Activated CD8-positive, alpha-beta memory T cell treated with anti-CD3 and anti-CD28 coated beads for 48 hours (primary cell): ENCODE results near the gene FAM117B.
"Not testable (repeated sequence)": the region's sequence is repeated elsewhere in the genome, so short reads cannot be mapped to it uniquely, and the experiment has no call there.

ENCODE experiments used
- DNase-seq, 3 experiments: peaks; one replicate each; pipeline ENCODE4 v3.0.0-alpha.2; 2020; ENCODE audit warnings: low read depth in 2 of 3, low spot score in 2 of 3

FAM117B gene

DNA sequence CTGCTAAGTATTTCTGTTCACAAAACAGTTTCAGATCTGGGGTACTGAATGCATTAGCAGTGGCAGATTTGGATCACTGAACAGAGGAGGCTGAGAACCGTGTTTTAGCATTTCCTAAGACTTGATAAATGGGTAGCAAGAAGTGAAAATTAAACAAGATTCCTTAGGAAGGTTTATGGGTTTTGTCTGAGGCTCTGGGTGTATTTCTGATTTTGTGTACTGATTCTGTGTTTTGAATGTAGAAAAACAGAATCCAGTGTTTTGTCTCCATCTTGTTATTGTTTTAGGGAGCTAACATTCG is 1.4 kb downstream of the FAM117B start:
- DNase-seq: no peak

DNA sequence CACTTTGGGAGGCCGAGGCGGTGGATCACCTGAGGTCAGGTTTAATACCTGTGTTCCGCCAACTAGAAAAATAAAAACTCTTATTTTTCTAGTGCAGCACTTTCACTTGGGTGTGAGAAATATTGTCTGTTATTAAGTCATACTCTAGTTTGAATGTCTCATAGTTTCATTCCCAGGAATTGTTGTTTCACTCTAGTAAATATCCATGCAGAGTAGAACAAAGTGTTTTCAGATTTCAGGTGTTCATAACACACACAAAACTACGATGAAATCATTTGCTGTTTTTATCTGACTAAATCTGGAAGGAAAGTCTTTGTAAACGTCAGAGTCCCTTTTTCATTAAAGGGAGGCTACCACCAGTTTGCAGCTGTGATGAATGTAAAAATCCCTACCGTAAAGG is 4.0 kb downstream of the FAM117B start:
- DNase-seq: no peak

DNA sequence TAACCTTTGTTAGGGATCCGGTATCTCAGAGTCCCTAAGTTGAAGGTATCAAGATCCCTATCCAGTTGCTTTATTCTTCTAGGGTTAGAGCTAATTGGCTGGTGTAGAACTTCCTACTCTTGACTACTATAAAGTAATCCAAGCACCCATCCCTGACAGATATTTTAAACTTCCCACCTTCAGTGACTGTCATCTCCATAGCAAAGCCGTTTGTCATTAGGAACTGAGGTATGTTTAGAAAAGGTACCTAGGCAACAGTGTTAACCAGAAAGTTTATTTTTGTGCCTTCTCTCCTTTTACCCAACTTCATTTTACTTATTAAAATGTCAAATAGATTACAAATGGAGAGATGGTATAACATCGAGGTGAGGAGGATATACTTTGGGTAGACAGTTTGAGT is 4.5 kb downstream of the FAM117B start:
- no peak for DNase-seq

DNA sequence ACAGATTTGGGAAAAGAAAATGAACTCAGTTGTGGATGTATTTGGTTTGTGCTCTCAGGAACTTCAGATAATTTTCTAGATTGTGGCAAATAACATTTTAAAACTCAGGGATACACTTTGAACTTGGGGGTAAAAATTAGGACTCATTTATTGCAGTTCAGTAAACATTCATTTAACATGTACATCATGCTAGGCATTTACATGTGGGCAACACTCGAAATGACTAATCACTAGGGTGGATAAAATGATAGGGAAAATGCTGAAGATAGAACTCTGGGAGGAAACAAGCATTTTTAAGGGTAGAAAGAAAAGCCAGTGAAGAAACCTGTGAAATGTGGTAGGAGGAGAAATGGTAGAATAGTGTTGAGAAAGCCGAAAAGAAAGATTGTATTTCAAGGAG is 7.8 kb downstream of the FAM117B start:
- no peak for DNase-seq

DNA sequence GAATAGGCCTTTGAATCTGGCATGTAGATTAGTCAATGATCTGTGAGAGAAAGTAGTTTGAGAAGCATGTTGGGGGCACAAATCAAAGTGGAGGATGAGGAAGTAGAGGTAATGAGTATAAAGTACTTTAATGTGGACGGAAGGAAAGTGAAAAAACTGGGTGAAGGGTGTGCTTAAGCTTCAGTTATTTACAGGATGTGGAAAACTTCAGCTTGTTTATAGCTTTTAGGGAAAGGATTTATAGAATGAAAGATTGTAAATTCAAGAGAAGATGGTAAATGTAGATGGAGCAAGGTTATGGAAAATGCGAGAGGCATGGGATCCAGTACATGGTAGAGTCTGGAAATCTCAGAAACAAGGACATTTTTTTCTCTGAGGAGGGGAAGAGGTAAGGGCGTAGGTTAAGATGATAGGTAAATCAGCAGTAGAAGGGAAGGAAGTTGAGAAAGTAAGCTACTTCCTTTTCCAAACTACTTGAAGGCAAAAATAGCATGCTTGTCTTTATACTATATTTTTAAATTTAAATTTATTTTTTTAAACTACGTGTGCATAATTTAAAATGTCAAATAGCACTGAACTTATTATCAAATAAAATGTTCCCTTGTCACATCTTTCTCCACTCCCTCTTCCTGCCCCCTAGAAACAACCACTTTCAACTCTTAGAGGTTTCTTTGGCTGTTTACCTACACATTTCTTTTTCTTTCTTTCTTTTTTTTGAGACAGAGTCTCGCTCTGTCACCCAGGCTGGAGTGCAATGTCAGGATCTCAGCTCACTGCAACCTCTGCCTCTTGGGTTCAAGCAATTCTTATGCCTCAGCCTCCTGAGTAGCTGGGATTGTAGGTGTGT is 8.5 kb downstream of the FAM117B start:
- DNase-seq: no peak

DNA sequence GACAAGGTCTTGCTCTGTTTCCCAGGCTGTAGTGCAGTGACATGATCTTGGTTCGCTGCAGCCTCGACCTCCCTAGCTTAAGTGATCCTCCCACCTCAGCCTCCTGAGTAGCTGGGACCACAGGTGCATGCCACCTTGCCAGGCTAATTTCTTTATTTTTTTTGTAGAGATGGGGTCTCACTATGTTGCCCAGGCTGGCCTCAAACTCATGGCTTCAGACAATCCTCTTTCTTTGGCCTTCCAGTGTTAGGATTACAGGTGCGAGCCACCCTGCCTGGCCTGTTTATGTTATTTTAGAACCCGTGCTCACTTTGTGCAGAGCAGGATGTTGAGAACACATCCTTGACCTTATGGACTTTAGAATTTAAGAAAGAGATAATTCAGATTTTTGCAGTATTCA is 17.4 kb downstream of the FAM117B start:
- no peak for DNase-seq

DNA sequence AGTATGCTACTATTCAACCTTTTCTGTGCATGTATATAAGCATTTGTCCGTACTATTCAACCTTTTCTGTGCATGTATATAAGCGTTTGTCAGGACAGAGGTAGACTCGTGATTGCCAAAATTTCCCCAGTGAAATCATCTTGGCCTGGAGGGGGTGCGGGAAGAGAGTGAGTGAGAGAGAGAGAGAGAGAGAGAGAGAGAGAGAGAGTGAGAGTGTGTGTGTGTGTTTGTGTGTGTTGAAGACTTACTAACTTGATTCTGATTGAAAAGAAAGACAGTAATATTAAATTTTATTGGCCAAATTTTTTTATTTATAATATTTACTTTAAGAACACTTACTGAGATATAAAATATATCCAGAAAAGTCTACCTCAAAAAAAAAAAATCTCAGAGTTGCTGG is 19.1 kb downstream of the FAM117B start:
- DNase-seq: no peak

DNA sequence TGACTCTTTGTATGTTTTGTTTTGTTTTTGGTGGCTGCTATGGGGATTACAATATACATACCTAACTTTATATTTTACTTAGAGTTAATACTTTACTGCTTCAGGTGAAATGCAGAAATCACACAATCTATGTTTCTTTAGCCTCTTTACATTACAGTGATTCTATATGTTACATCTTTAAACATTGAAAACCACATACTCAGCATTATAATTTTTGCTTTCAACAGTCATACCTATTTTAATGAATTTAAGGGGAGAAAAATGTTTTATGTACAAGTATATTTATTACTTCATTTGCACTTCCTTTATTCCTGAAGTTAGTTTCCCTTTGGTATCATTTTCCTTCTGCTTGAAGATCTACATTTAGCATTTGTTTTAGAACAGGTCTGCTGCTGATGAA is 23.1 kb downstream of the FAM117B start:
- DNase-seq: no peak

DNA sequence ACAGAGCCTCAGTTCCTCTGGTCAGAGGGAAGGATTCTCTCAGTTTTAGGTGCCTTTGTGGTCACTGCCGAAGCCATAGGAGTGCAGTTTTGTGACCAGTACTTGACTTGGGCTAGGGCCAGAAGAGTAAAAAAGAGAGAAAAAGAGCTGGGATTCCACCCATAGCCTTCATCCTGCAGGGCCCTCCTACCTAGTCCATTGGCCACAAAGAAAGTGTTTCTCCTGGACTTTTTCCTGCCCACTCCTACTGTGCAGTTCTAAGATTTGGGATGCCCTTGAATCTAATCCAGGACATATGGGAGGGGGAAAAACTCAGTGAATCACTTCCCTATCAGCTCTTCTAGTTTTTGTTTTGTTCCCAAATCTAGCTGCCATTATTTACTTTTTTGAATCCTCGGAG is 26.0 kb downstream of the FAM117B start:
- no peak for DNase-seq

DNA sequence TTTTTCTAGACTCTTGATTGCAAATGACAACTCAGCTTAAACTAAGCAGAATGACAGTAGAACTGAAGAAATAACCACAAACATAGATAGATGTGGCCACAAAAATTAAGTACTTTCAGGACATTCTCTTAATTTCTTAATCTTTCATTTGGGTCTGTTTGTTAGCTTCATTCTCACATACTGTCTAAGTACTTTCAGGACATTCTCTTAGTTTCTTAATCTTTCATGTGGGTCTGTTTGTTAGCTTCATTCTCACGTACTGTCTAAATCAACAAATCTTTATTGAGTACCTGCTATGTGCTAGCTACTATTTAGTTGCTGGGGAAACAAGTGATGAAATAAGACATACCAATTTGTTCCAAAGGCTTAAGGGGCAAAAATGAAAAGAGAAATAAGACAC is 35.1 kb downstream of the FAM117B start:
- DNase-seq: no peak

DNA sequence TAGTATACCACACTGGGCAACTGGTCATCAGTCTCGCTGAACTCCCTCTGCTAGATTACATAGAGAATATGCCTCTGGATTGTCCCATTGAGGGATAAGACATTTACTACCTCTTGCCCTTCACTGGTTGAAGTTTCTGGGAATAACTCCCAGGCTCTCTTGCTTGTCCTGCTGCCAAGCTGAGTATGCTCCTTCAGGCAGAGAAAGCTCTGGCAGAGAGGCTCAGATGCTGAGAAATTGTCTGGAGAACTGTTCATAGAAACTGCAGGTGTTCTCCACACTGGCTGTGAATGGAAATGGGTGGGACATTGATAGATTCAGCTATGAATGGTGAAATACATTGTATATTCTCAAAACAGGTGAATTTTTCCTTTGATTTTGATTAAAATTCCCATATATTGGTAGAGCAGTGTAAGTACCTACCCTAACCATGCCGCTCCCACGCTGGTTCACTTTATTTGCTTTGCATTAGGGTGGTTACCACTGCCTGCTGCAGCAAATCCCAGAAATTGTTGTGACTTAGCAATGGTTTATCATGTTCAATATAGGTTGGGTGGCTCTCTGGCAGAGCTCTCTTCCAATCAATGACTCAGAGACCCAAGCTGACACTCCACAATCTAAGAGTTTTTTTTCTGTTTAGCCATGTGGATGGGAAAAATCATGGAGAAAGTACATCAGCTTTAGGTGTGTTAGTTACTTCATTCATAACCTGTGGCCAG is 36.7 kb downstream of the FAM117B start:
- DNase-seq: no peak

DNA sequence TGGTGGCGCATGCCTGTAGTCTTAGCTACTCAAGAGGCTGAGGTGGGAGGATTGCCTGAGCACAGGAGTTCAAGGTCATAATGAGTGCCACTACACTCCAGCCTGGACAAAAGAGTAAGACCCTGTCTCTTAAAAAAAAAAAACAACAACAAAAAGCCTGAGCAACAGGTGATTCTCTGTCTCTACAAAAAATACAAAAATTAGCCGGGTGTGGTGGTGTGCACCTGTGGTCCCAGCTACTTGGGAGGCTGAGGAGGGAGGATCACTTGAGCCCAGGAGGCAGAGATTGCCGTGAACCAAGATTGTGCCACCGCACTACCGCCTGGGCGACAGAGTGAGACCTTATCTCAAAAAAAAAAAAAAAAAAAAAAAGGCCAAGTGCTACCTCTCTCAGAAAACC is 40.3 kb downstream of the FAM117B start:
- DNase-seq: not testable (repeated sequence)

DNA sequence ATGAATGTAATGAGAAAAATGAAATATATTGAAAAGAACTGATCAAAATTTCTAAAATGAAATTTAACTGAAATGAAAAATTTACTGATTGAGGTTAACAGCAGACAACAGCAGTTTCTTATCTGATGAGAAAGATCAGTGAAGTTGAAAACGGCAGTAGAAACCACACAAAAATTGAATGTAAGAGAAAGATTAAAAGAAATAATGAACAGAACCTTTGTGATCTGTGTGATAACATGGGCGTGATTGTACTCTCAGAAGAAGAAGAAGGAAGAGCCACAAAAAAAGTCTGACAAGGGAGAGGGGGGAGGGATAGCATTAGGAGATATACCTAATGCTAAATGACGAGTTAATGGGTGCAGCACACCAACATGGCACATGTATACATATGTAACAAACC is 45.2 kb downstream of the FAM117B start:
- no peak for DNase-seq

DNA sequence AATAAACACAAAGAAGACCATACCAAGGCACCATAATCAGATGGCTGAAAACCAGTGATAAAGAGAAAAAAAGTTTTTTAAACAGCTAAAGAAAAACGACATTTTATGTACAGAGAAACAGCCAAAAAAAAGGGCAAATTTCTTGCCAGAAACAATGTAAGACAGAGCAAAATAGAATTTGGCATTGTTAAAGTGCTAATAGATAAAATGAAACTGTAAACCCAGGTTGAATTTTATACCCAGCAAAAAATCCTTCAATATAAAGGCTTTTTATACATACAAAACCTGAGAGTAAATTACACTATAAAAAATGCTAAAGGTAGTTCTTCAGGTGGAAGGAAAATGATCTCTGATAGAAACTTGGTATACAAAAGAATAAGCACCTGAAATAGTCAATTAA is 45.7 kb downstream of the FAM117B start:
- no peak for DNase-seq

DNA sequence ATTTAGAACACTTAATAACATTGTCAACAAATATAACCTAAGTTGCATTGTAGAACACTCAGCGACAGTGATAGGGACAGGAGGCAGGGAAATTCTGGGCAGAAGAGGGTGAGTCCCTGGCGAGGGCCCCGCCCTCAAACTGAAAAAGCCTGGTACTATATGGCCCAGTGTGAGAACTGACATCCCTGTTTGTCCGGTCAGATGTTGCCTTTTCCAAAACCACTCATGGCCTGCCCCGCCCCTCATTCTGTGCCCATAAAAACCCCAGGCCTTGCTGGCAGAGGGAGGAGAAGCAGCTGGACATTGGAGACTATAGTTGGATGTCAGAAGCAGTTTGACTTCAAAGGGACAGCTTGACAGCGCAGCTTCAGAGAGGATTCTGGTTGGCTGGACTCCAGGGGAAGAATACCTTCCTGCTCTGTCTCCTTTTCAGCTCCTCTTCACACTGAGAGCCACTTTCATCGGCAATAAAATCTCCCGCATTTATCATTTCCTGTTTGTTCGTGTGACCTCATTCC is 47.0 kb downstream of the FAM117B start:
- no peak for DNase-seq

DNA sequence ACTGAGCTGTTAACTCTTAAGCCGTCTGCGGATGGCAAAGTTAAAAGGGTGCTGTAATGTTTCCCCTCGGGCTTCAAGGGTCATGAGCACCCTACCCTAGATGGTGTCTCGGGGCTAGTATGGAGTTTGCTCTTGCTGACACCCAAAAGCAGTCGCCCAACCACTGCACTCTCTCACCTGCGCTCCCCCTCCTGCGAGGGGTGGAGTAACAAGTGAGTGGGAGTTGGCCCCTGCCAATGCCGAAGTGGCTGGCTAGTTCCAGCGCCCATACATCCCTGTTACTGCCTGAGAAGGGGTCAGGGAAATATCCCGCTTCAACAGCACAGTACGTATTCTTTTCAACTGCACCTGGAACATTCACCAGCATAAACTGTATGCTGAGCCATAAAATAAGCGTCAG is 47.5 kb downstream of the FAM117B start:
- DNase-seq: no peak

DNA sequence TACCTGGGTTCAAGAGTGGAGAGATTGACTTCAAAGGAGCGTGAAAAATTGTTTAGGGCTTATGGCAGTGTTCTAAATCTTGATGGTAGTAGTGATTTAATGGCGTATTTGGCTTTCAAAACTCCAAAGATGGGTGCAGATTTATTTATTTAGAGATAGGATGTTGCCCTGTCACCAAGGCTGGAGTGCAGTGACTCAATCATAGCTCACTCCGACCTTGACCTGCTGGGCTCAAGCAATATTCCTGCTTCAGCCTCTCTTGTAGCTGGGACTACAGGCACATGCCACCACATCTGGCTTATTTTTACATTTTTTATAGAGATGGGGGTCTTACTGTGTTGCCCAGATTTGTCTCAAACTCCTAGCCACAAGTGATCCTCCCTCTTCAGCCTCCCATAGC is 52.5 kb downstream of the FAM117B start:
- DNase-seq: no peak

DNA sequence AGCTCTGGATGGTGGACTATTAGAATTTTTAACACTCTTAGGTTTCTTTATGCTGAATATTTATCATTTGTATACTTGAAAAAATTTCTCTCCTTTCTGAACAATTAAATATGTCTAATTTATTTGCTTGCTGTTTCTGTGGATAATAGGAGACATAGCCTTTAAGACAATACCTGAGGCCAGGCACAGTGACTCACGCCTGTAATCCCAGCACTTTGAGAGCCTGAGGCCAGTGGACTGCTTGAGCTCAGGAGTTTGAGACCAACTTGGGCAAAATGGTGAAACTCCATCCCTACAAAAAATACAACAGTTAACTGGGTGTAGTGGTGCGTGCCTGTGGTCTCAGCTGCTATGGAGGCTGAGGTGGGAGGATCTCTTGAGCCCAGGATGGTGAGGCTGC is 54.7 kb downstream of the FAM117B start:
- no peak for DNase-seq

DNA sequence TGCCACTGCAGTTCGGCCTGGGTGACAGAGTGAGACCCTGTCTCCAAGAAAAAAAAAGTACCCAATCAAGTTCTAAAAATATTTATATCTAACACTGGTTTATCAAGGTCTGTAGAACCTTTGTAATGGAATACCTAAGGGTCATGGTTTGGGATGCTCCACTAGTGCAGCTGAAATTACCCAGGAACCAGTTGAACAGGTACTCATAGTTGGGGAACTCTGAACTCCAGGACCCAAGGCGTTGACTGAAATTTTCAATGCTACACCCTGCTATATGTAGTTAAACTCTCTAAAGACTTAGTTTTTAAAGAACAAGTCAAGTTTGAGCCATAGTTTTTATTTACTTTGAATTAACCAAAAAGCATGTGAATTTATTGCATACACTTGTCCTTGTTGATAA is 55.1 kb downstream of the FAM117B start:
- no peak for DNase-seq

DNA sequence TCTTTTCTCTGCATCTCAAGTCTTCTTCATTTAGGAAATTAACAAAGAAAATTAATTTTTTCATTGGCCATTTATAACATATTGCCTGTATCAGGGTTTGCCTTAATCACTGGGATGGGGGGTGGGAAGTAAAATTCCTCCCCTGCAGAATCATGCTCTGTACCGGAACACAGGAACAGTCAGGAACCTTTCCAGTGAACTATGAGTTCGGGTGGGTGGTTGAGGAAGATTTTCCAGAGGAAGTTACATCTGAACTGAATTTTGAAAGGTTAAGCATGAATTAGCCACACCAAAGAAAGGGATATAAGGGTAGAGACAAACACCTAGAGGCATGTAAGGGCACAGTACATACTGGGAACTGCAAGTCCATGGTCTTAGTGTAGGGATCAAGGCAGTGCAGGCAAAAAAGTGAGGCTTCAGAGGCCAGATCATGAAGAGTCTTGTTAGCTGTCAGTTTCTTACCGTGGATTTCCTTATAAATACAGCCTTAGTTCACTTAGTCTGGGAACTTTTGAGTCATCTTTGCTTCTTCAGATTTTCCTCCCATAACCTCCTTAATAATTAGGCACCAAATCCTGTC is 55.6 kb downstream of the FAM117B start:
- no peak for DNase-seq

DNA sequence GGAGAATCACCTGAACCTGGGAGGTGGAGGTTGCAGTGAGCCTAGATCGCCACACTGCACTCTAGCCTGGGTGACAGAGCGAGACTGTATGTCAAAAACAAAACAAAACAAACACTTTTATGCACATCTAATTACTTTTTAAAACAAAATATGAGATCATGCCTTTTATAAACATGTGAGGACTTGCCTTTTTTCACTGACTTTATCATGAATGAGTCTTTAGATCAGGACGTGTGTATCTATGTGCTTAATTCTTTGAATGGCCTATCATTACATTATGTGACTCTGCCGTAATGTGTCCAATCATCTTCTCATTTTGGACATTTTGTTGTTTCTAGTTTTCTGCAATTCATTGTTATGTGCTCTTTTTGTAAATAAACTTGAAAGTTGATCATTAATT is 58.7 kb downstream of the FAM117B start:
- no peak for DNase-seq

DNA sequence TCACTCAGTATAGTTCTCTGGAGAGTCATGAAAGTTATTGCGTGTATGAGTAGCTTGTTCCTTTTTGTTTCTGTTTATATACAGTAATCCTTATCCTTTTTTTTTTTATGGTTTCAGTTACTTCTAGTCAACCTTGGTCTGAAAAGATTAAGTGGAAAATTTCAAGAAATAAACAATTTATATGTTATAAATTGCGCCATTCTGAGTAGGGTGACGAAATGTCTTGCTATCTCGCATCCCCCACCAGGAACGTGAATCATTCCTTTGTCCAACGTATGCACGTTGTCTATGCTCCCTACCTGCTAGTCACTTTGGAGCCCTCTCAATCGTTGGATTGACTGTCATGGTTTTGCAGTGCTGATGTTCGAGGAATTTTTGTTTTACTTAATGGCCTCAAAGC is 60.4 kb downstream of the FAM117B start:
- no peak for DNase-seq
